ENCODE measurements around the gene SLC9A8. TPM values are rescaled to one million over a fixed set of nuclear protein-coding genes. Genes with fewer than 3 reads are reported as not detected.
"Not testable (repeated sequence)": the region's sequence is repeated elsewhere in the genome, so short reads cannot be mapped to it uniquely, and the experiment has no call there.

Gene SLC9A8
- total RNA-seq, 4 donors from 2014 or later: 12.4 to 20.4 (median 15.1) TPM

- Histone ChIP-seq H3K27me3 (no peaks in the 10 kb centered on the region), H3K9me3 (no peaks in the 10 kb centered on the region), H3K4me1 (peaks cover 0 to 4% of the 10 kb centered on the region in 2 donors), H3K4me3 (no peak overlapping the region), H3K27ac (peak overlapping the region; percentile 69 to 73 (median 70)), H3K36me3 (no peaks in the 10 kb centered on the region)
- peak; percentile 94 to 96 for ATAC-seq
- intact Hi-C loops (cut with DNase I; ENCODE audit: low total_unique reads): no loop called here
- DNase-seq: peak; percentile 53 to 82
- no peak for TF ChIP-seq POLR2A (IDR thresholded peaks at IDR 0.05)
- TF ChIP-seq, protein P1, sequence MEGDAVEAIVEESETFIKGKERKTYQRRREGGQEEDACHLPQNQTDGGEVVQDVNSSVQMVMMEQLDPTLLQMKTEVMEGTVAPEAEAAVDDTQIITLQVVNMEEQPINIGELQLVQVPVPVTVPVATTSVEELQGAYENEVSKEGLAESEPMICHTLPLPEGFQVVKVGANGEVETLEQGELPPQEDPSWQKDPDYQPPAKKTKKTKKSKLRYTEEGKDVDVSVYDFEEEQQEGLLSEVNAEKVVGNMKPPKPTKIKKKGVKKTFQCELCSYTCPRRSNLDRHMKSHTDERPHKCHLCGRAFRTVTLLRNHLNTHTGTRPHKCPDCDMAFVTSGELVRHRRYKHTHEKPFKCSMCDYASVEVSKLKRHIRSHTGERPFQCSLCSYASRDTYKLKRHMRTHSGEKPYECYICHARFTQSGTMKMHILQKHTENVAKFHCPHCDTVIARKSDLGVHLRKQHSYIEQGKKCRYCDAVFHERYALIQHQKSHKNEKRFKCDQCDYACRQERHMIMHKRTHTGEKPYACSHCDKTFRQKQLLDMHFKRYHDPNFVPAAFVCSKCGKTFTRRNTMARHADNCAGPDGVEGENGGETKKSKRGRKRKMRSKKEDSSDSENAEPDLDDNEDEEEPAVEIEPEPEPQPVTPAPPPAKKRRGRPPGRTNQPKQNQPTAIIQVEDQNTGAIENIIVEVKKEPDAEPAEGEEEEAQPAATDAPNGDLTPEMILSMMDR (IDR thresholded peaks at IDR 0.05 in 4 of 5, conservative IDR thresholded peaks at IDR 0.05 in 1 of 5): no peak
- in situ Hi-C loops (cut with MboI; ENCODE audit: low sequenced_read_pairs in 4 of 4): no loop called here
These were observed 15.3 kb upstream of the SLC9A8 start for GRCh38 chr20:49797344-49797615.

DNA sequence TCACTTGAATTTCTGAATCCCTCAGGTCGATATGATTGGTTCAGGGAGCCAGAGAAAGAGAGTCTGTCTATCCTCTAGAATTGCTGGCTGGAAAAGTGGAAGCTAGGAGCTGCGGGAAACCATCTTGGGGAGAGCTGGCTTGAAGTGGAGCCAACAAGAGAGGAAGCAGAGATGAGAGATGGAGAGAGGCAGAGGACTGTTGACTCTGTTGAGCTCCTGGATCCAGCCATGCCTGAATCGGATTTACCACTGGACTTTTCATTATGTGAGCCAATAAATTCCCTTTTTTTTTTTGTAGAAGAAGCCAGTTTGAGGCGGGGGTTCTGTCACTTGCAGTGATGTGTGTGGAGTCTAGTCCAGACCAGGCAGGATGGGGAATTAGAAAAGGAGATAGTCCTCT, 13.9 kb upstream of the SLC9A8 start:
- no peak for TF ChIP-seq POLR2A (IDR thresholded peaks at IDR 0.05)
- TF ChIP-seq, protein P1 (IDR thresholded peaks at IDR 0.05 in 4 of 5, conservative IDR thresholded peaks at IDR 0.05 in 1 of 5): no peak
- intact Hi-C loops (cut with DNase I; ENCODE audit: low total_unique reads): no loop called here
- no peak overlapping the region for H3K4me3 ChIP-seq
- no peak overlapping the region for H3K27ac ChIP-seq
- DNase-seq (no peak), ATAC-seq (no peak)
- H3K9me3 ChIP-seq: no peaks in the 10 kb centered on the region
- H3K4me1 ChIP-seq: peaks cover 0 to 4% of the 10 kb centered on the region in 2 donors
- H3K27me3 ChIP-seq: no peaks in the 10 kb centered on the region
- in situ Hi-C loops (cut with MboI; ENCODE audit: low sequenced_read_pairs in 4 of 4): no loop called here
- H3K36me3 ChIP-seq: no peaks in the 10 kb centered on the region

DNA sequence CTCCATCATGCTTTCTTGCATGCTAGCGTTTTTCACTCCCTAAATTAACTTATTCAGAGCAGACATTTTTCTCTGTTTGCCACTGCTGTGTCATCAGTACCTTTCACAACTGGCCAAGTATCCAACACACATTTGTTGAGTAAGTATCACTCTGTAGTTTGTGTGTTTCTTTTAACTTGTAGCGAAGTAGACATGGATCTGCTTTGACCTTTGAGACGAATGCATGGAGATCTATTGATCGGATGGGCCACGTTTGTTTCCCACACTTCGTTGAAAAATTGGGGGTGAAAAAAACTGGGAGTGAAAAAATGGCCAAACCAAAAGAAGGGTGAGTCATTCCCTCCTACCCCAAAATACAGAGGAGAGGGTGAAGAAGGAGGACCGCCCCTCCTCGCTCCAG, 12.9 kb upstream of the SLC9A8 start:
- H3K27ac ChIP-seq: no peak overlapping the region
- no peaks in the 10 kb centered on the region for H3K9me3 ChIP-seq
- peaks cover 0 to 4% of the 10 kb centered on the region in 2 donors for H3K4me1 ChIP-seq
- H3K36me3 ChIP-seq: no peaks in the 10 kb centered on the region
- H3K27me3 ChIP-seq: no peaks in the 10 kb centered on the region
- TF ChIP-seq, protein P1 (IDR thresholded peaks at IDR 0.05 in 4 of 5, conservative IDR thresholded peaks at IDR 0.05 in 1 of 5): no peak
- no peak for TF ChIP-seq POLR2A (IDR thresholded peaks at IDR 0.05)
- in situ Hi-C loops (cut with MboI; ENCODE audit: low sequenced_read_pairs in 4 of 4) (no loop called here), intact Hi-C loops (cut with DNase I; ENCODE audit: low total_unique reads) (no loop called here)
- ATAC-seq (no peak), DNase-seq (no peak)
- H3K4me3 ChIP-seq: no peak overlapping the region

GRCh38 chr20:49803418-49803817, 9.2 kb upstream of the SLC9A8 start:
- Histone ChIP-seq H3K27me3 (no peaks in the 10 kb centered on the region), H3K36me3 (no peaks in the 10 kb centered on the region), H3K4me3 (no peak overlapping the region), H3K9me3 (no peaks in the 10 kb centered on the region), H3K27ac (no peak overlapping the region), H3K4me1 (no peaks in the 10 kb centered on the region)
- ATAC-seq (no peak), DNase-seq (no peak)
- TF ChIP-seq, protein P1 (IDR thresholded peaks at IDR 0.05 in 4 of 5, conservative IDR thresholded peaks at IDR 0.05 in 1 of 5): no peak
- no peak for TF ChIP-seq POLR2A (IDR thresholded peaks at IDR 0.05)
- intact Hi-C loops (cut with DNase I; ENCODE audit: low total_unique reads) (no loop called here), in situ Hi-C loops (cut with MboI; ENCODE audit: low sequenced_read_pairs in 4 of 4) (no loop called here)

GRCh38 chr20:49804364-49804763, 8.3 kb upstream of the SLC9A8 start:
- Histone ChIP-seq H3K4me1 (no peaks in the 10 kb centered on the region), H3K9me3 (no peaks in the 10 kb centered on the region), H3K27me3 (no peaks in the 10 kb centered on the region), H3K36me3 (no peaks in the 10 kb centered on the region), H3K4me3 (no peak overlapping the region), H3K27ac (no peak overlapping the region)
- DNase-seq (no peak), ATAC-seq (no peak)
- TF ChIP-seq, protein P1 (IDR thresholded peaks at IDR 0.05 in 4 of 5, conservative IDR thresholded peaks at IDR 0.05 in 1 of 5): no peak
- TF ChIP-seq POLR2A (IDR thresholded peaks at IDR 0.05): no peak
- intact Hi-C loops (cut with DNase I; ENCODE audit: low total_unique reads): no loop called here
- in situ Hi-C loops (cut with MboI; ENCODE audit: low sequenced_read_pairs in 4 of 4): no loop called here

- H3K4me1 ChIP-seq; DNase-seq; in situ Hi-C loops (cut with MboI; ENCODE audit: low sequenced_read_pairs in 4 of 4); H3K4me3 ChIP-seq; H3K27ac ChIP-seq; intact Hi-C loops (cut with DNase I; ENCODE audit: low total_unique reads); ATAC-seq; H3K36me3 ChIP-seq; H3K27me3 ChIP-seq; H3K9me3 ChIP-seq: not testable (repeated sequence)
These were observed 7.3 kb upstream of the SLC9A8 start for GRCh38 chr20:49805224-49805876.

Measured in gastrocnemius medialis (tissue), 4 donors.